GM19240 (cell line): ENCODE measurements around the gene ARHGEF25.
"Not testable (repeated sequence)": the region's sequence is repeated elsewhere in the genome, so short reads cannot be mapped to it uniquely, and the experiment has no call there.

Source experiments
- DNase-seq: peaks from one replicate; pipeline ENCODE4 v3.0.0; 2011; ENCODE audit warnings: low spot score; ENCODE audit not compliant: insufficient read length

ARHGEF25 gene

DNA sequence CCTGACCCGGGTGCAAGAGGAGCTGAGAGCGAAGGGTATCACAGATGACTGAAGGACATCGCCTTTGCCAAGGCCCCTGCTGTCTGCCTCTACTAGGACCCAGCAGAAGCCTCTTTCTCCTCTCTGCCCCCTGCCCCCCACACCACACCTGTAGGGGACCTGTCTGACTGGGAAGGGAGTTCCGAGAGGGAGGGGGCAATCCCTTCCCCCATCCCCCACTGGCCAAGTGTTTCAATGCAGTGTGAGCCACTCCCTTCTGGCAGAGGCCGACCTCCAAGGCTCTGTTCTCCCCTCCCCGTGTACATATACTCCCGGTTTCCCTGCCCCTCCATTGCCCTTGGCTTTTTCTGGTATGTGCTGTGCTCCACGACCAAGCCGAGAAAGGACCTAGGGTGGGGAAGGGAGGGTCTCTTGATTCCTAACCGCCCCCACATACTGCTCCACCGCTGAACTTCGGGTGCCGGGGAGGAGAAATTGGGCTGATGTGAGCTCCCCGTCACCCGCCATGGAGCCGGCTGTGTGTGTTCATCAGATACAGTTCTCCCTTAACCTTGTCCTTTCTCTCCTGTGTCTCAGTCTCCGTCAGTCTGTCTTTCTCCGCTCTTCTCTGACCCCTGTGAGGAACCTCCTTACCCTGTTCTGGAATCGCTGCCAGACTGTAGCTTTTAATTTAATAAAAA lies 2.0 kb upstream of the ARHGEF25 start:
- DNase-seq, result no peak

DNA sequence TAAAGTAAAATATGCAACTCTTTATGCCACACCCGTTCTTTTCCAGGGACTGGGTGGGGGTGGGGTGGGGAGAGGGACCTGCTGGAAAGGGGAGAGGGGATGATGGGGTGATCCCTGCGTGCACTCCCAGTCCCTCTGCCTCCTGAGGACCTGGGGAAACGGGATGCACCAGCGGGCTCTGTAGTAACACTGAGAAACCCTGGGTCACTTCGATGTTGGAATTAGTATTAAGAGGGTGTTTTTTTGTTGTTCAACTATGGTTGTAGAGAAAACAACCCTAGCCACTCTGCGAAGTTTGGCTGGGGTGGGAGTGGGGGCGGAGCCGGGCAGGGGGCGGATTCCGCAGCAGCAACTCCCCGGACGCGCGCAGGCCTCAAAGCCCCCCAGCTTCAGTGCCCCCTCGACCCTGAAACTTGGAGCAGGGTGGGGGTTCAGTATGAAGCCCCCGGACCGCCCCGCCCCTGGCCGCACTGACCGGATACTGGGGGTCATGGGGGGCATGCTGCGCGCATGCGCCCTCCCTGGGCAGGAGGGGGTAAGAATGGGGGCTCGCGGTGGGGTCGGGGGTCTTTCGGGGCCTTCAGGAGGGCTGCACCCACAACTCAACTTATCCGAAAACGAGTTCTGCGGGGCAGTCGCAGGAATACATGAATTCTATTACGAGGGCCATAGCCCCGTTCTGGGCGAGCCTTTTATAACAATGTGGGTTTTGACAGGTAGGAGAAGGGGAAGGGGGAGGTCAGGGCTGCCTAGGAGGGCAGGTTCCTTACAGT lies 1.3 kb upstream of the ARHGEF25 start:
- DNase-seq, result no peak

DNA sequence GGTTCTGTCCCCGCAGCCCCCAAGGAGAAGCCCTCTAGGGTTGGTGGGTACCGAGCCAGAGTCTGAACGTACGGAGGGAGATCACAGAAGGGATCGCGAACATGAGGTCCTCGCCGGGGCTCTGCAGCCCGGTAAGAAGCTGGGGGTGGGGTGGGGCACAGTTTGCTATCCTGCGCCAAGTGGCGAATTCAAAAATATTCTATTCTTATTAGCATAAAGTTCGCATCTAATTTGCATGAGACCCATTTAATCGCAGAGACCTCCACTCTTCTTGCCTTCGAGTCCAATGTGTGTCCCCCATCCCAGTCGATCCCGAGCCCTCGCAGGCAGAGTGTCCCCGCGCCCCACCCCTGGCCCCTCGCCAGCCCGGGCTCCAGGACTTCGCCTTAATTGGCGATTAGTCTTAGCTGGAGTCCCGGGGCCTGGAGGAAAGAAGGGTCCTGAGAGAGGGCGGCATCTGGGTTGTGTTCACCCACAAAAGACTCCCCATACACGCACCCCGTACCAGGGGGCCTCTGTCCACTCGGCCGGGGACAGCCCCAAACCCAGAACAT lies 604 bp upstream of the ARHGEF25 start:
- DNase-seq, result no peak

DNA sequence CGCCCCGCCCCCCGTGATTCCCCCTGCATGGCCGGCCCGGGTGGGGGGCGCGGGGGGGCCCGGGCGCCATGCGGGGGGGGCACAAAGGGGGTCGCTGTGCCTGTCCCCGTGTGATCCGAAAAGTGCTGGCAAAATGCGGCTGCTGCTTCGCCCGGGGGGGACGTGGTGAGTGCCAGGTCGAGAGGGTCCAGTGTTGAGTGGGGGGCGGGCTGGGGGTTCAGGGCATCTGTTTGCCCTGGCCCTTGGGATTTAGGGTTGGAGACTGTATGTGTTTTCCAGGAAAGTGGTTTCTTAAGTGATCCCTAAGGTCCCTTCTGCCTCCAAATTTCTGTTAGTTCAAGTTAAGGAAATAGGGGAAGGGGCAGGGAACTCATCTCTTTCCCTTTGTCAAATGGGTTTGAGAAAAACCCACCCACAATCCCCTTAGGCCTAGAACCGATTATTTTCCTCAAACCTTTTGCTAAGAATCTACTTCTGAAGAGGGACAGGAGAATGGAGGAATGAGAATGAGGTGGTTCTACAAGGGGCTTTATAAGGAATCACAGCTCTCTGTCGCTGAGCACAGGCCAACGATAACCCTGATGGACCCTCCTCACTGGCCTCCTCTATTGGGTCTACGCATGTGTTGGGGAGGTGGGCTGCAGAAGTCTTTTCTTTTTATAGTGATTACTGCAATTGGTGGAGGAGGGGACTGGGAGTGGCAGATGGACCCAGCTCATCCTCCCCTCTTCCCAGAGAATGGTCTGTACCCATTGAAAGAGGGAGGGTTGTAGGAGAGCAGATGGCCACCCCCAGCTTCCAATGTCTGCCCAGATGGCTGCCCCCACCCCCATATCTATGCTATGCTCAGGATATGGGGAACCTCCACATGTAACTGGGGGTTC lies 834 bp downstream of the ARHGEF25 start:
- no peak for DNase-seq

DNA sequence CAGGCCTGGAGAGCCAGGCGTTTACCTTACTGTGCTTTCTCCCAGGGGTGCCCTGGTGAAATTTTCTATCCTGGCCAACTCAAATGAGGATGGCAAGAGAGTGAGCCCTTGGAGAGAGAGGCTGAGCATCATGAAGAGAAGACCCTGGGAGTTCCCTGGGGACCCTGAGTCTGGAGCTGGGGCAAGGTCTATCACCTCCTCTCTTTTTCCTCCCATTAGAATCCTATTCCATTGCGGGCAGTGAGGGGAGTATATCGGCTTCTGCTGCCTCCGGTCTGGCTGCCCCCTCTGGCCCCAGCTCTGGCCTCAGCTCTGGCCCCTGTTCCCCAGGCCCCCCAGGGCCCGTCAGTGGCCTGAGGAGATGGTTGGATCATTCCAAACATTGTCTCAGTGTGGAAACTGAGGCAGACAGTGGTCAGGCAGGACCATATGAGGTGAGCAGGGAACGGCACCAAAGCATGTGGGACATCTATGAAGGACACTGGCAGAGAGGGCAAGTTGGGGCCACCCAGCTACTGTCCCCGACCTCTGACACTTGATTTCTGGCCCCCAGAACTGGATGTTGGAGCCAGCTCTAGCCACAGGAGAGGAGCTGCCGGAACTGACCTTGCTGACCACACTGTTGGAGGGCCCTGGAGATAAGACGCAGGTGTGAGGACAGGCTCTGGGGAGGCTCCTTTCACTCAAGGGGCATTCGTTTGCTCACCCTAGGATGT lies 1.6 kb downstream of the ARHGEF25 start:
- DNase-seq, result no peak

DNA sequence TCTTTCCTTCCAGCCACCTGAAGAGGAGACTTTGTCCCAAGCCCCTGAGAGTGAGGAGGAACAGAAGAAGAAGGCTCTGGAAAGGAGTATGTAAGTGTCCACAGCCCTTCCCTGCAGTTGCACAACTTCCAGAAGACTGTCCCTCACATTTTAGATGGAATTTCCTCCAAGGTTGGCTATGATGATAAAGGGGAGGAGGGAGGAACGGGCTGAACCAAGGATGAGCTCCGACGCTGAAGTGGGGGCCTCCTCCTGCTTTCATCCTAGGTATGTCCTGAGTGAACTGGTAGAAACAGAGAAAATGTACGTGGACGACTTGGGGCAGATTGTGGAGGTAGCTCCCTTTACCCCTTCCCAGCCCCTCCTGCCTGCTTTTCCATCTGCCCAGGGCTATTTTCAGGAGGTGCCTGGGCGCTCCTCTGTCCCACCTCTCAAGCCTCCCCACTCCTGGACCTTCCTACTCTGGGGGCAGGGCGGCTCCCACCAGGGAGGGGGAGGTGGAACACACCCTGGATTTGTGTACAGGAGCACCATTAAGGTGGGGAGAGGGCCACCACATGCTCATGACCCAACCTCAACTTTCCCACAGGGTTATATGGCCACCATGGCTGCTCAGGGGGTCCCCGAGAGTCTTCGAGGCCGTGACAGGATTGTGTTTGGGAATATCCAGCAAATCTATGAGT lies 2.3 kb downstream of the ARHGEF25 start:
- DNase-seq, result no peak

DNA sequence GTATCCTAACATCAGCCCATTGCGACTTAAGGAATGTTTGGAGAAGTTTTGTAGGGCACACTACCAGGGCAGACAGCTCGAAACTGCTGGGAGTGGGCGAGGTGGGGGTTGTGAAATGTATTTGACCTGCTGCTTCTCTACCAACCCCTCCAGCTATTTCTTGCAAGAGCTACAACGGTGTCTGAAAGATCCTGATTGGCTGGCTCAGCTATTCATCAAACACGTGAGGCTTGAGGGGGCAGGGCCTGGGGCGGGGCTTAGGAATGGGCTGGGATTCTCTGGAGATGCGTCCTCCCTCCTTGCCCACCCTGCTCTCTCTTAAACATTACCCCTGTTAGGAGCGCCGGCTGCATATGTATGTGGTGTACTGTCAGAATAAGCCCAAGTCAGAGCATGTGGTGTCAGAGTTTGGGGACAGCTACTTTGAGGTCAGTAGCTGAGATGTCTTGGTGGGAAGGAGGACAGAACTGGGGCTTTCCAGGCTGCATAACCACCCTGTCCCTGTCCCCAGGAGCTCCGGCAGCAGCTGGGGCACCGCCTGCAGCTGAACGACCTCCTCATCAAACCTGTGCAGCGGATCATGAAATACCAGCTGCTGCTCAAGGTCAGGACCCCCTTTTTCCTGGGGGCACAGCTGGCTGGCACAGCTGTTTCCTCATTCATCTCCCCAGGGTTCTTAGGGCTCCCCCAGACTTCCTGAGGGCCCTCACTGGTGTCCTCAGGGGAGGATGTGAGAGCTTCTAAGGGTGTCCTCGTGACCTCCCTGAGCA lies 3.1 kb downstream of the ARHGEF25 start:
- DNase-seq, result peak; percentile 68

DNA sequence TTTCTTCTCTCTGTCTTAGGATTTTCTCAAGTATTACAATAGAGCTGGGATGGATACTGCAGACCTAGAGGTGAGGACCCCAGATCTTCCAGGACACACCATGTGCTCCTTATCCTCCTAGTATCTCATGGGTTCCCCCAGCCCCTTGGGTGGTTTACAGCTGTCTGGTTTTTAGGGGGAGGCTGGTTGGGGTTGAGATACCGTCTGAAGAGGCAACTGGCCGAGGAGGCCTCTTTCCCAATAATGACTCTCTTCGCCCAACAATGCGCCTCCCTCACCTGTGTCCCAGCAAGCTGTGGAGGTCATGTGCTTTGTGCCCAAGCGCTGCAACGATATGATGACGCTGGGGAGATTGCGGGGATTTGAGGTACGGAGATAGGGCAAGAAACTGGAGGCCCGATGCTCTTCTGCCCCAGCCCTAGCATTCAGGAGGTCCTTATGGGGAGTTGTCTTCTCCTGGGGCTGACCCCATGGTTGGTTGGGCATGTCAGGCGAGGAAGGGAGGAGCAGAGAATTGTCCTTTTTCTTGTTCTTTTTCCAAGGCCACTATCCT lies 3.8 kb downstream of the ARHGEF25 start:
- no peak for DNase-seq

DNA sequence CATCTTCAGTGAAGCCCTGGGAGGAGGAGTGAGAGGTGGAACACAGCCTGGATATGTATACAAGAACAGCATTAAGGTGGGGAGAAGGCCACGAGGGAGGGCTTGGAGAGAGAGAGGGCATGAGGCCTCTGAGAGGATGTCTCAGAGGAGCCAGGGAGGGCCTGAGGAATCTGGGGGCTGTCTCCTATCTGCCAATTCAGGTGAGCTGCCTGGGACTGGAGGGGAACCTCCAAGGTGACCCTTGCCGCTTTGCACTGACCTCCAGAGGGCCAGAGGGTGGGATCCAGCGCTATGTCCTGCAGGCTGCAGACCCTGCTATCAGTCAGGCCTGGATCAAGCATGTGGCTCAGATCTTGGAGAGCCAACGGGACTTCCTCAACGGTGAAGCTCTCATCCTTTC lies 4.4 kb downstream of the ARHGEF25 start:
- no peak for DNase-seq

DNA sequence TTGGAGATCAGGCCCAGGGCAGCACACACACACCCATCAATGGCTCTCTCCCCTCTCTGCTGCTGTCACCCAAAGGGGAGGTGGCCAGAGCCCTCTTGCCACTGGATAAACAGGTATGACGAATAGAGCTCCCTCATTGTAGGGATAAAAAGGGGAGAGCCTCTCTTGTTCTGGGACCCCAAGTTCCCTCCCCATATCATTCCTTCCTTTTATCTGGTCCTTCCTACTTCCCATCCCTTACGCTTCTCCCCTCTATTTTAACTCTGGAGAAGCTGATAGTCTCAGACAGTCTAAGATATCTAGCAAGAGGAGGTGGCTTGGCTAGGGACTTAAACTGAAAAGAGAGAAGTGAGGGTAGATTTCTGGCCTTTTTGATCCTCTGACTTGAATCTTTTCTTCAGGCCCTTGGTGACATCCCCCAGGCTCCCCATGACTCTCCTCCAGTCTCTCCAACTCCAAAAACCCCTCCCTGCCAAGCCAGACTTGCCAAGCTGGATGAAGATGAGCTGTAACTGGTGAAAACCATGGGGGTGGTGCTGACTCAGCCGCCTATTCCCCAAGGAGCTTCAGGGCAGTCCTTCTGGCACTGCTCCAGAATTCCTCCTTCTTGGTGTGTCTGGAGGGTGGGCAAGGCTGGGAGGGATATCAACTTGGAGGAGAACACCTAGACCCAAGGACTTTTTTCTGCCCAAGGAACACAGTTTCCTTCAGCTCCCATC lies 5.3 kb downstream of the ARHGEF25 start:
- DNase-seq, result no peak

DNA sequence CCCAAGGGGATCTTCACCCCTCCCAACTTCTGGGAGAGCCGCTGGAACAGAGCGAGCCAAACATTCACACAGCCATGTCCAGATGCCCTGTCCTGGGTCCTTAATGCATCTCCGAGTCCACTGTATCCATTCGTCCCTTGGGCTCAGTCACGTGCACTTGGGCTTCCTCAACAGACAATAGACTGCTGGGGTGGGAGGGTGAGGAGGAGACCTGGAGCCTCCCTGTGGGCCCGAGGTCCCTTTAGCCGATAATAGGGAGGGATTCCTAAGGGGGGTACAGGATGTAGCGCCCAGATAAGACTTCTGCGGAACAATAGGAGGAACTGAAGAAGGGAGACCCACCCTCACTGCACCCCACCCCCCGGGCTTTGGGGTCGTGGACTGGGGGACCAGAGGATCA lies 6.7 kb downstream of the ARHGEF25 start:
- no peak for DNase-seq

DNA sequence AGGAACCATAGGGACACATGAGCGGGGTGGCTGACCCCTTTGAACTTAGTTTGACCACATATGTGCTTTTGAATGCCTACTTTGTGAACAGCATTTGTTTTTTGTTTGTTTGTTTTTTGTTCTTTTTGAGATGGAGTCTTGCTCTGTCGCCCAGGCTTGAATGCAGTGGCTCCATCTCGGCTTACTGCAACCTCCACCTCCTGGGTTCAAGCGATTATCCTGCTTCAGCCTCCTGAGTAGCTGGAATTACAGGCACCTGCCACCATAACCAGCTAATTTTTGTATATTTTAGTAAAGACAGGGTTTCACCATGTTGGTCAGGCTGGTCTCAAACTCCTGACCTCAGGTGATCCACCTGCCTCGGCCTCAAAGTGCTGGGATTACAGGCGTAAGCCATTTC lies 7.2 kb downstream of the ARHGEF25 start:
- DNase-seq, result not testable (repeated sequence)

DNA sequence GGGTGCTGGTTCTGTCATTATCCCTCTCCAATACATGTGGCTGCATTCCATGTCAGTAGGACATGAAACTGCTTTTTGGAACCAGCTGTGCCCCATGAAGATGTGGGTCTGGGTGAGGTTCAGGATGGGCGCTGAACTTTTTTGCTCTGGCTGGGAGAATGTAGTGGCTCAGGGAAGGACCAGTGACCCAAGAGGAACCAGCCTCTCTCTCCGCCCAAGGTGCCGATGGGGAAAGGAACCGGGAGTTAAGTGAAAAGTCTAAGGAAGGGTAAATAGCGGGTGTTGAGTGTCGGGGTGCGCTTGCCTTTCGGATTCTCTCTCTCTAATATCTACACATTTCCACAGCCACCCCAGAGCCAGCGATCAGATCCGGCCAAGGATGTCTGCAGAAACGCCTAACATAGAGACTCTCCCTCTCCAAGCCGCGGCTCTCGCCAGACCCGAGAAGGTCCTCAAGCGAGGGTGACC lies 7.8 kb downstream of the ARHGEF25 start:
- no peak for DNase-seq

DNA sequence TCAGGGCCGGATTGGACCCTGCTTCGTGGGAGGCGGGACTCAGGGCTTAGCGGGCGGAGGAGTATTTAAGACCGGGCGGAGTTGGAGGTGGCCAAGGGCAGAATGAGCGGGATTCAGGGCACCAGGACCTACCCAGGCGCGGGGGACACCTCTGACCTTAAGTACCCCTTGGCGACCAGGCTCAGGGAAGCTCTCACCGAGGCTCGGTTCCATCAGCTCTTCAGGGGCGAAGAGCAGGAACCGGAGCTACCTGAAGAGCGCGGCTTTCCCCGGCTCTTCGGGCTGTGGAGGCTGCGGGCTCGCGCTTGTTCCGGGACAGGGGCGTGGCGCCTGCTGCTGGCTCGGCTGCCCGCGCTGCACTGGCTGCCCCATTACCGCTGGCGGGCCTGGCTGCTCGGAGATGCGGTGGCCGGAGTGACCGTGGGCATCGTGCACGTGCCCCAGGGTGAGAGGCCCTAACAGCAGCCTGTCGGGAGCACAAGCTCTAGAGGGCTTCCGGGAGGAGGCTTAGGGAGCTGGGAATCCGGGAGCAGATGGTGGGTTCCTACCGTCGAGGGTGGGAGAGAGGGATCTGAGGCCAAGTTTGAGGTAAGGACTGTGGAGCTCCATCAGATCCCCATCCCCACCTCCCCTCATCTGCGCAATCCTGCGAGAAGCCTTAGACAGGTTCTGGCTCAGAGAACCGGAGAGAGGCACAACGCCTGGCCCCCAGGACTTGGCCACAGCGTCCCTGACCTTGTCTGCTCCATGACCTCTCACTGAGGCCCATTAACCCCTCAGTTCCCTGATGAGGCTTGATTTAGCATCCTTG lies 8.4 kb downstream of the ARHGEF25 start:
- no peak for DNase-seq

DNA sequence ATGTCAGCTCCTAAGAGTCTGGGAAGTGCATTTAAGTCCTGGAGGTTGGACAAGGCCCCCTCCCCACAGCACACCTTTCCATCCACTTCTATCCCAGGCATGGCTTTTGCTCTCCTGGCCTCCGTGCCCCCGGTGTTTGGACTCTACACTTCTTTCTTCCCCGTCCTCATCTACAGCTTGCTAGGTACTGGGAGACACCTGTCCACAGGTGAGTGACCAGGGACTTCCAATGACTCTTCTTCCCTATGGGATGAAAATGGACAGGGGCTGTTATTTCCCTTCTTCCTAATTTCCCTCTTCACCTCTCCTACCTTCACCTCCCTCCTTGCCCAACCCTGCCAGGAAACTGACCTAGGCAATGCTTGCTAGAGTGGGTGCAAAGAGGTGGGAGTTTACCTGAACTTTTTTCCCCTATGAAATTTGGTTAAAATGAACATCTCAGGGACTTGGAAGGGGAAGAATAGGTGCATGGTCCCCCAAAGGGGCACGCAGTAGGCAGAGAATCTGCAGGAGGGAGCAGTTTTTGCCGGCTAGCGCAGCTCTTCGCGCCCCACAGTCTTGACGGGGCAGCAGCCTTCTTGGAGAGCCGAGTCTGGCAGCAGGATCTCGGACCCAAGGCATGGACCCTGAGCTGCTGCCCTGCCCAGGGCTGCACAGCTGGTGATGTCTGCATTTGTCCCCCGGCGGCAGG lies 9.2 kb downstream of the ARHGEF25 start:
- DNase-seq, result no peak

DNA sequence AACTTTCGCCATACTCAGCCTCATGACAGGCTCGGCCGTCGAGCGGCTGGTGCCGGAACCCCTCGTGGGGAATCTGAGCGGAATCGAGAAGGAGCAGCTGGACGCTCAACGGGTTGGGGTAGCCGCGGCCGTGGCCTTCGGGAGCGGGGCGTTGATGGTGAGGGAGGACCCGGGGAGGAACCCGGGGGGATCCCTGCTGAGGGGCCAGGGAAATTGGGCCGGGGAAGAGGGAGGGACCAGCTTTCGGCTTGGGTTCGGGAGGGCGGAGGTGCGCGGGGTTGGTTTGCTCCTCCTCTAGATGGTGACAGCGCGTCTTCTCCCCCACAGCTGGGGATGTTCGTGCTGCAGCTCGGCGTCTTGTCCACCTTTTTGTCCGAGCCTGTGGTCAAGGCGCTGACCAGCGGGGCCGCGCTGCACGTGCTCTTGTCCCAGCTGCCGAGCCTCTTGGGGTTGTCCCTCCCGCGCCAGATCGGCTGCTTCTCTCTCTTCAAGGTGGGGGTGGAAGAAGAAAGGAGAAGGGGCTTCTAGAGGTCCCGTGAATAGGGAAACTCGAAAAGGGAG lies 9.8 kb downstream of the ARHGEF25 start:
- no peak for DNase-seq
